ENCODE measurements around the gene ARHGAP10.

Gene ARHGAP10

DNA sequence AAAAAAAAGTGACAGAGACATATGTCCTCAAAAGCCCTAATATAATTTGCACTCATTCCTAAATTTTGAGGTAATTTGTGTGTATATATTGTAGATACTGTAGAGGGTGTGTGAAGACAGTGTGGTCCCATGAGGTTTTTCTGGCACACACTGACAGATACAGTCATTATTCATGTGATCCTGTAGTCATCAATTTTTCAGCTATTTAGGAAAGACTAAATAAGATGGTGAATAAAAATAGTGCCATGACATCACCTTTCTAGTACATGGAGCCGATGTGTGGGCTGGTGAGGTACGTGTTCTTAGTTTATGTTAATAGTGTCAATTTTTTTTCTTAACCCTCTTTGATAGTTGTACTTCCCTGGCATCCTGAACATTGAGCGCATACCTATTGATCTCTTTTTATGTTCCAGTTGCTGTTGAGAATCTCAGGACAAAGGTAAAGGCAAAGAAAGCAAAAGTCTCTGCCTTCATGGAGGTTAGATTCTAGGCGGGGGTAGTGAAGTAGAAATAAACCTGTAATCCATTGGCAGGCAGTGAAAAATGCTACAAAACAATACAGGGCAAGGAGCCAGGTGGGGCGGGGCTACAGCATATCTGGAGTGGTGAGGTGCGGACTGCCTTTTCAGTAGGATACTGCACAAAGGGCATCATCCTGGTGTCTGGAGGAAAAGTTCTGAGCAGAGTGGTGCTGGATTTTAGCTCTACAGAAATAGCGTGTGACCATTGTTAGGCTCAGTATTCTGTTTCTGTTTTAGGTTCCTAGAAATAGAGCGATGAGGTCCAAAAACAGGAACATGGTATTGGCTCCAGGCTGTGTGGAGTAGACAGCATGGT lies 93.8 kb downstream of the ARHGAP10 start:
- H3K4me3 ChIP-seq (ENCODE audit: low read depth, low read length), result no peak overlapping the region
- no peak for DNase-seq (ENCODE audit: low read depth)
- TF ChIP-seq MYC (IDR thresholded peaks at IDR 0.05; ENCODE audit: low read depth, low read length), result no peak
- TF ChIP-seq, protein P1, sequence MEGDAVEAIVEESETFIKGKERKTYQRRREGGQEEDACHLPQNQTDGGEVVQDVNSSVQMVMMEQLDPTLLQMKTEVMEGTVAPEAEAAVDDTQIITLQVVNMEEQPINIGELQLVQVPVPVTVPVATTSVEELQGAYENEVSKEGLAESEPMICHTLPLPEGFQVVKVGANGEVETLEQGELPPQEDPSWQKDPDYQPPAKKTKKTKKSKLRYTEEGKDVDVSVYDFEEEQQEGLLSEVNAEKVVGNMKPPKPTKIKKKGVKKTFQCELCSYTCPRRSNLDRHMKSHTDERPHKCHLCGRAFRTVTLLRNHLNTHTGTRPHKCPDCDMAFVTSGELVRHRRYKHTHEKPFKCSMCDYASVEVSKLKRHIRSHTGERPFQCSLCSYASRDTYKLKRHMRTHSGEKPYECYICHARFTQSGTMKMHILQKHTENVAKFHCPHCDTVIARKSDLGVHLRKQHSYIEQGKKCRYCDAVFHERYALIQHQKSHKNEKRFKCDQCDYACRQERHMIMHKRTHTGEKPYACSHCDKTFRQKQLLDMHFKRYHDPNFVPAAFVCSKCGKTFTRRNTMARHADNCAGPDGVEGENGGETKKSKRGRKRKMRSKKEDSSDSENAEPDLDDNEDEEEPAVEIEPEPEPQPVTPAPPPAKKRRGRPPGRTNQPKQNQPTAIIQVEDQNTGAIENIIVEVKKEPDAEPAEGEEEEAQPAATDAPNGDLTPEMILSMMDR (IDR thresholded peaks at IDR 0.05; ENCODE audit: low read depth, low read length), result no peak
- TF ChIP-seq, protein P2, sequence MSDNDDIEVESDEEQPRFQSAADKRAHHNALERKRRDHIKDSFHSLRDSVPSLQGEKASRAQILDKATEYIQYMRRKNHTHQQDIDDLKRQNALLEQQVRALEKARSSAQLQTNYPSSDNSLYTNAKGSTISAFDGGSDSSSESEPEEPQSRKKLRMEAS (IDR thresholded peaks at IDR 0.05; ENCODE audit: low read depth, low read length), result no peak
- no peak for TF ChIP-seq POLR2A (IDR thresholded peaks at IDR 0.05; ENCODE audit: extremely low read depth, insufficient read length)

- TF ChIP-seq MYC (IDR thresholded peaks at IDR 0.05; ENCODE audit: low read depth, low read length), result no peak
- TF ChIP-seq, protein P1 (IDR thresholded peaks at IDR 0.05; ENCODE audit: low read depth, low read length), result no peak
- TF ChIP-seq POLR2A (IDR thresholded peaks at IDR 0.05; ENCODE audit: extremely low read depth, insufficient read length), result no peak
- TF ChIP-seq, protein P2 (IDR thresholded peaks at IDR 0.05; ENCODE audit: low read depth, low read length), result no peak
- DNase-seq (ENCODE audit: low read depth), result no peak
Measured at GRCh38 chr4:147826288-147826646, 94.4 kb downstream of the ARHGAP10 start.

GRCh38 chr4:147828331-147828905 lies 96.5 kb downstream of the ARHGAP10 start:
- DNase-seq (ENCODE audit: low read depth), result no peak
- TF ChIP-seq, protein P2 (IDR thresholded peaks at IDR 0.05; ENCODE audit: low read depth, low read length), result no peak
- TF ChIP-seq, protein P1 (IDR thresholded peaks at IDR 0.05; ENCODE audit: low read depth, low read length), result no peak
- TF ChIP-seq MYC (IDR thresholded peaks at IDR 0.05; ENCODE audit: low read depth, low read length) (no peak), POLR2A (IDR thresholded peaks at IDR 0.05; ENCODE audit: extremely low read depth, insufficient read length) (no peak)

More at GRCh38 chr4:147826288-147826646, 94.4 kb downstream of the ARHGAP10 start:
- no peak overlapping the region for H3K4me3 ChIP-seq (ENCODE audit: low read depth, low read length)

GRCh38 chr4:147829401-147830101 lies 97.7 kb downstream of the ARHGAP10 start:
- TF ChIP-seq, protein P1 (IDR thresholded peaks at IDR 0.05; ENCODE audit: low read depth, low read length), result no peak
- TF ChIP-seq, protein P2 (IDR thresholded peaks at IDR 0.05; ENCODE audit: low read depth, low read length), result no peak
- TF ChIP-seq MYC (IDR thresholded peaks at IDR 0.05; ENCODE audit: low read depth, low read length), result no peak
- TF ChIP-seq POLR2A (IDR thresholded peaks at IDR 0.05; ENCODE audit: extremely low read depth, insufficient read length), result no peak
- DNase-seq (ENCODE audit: low read depth), result no peak

More at GRCh38 chr4:147828331-147828905, 96.5 kb downstream of the ARHGAP10 start:
- no peak overlapping the region for H3K4me3 ChIP-seq (ENCODE audit: low read depth, low read length)

GRCh38 chr4:147830102-147830463 lies 98.2 kb downstream of the ARHGAP10 start:
- no peak overlapping the region for H3K4me3 ChIP-seq (ENCODE audit: low read depth, low read length)

More at GRCh38 chr4:147829401-147830101, 97.7 kb downstream of the ARHGAP10 start:
- H3K4me3 ChIP-seq (ENCODE audit: low read depth, low read length), result no peak overlapping the region

More at GRCh38 chr4:147830102-147830463, 98.2 kb downstream of the ARHGAP10 start:
- TF ChIP-seq MYC (IDR thresholded peaks at IDR 0.05; ENCODE audit: low read depth, low read length) (no peak), POLR2A (IDR thresholded peaks at IDR 0.05; ENCODE audit: extremely low read depth, insufficient read length) (no peak)
- TF ChIP-seq, protein P1 (IDR thresholded peaks at IDR 0.05; ENCODE audit: low read depth, low read length), result no peak
- TF ChIP-seq, protein P2 (IDR thresholded peaks at IDR 0.05; ENCODE audit: low read depth, low read length), result no peak
- no peak for DNase-seq (ENCODE audit: low read depth)

All from NB4 (cell line).